ENCODE data around the gene FAT1.

DNA sequence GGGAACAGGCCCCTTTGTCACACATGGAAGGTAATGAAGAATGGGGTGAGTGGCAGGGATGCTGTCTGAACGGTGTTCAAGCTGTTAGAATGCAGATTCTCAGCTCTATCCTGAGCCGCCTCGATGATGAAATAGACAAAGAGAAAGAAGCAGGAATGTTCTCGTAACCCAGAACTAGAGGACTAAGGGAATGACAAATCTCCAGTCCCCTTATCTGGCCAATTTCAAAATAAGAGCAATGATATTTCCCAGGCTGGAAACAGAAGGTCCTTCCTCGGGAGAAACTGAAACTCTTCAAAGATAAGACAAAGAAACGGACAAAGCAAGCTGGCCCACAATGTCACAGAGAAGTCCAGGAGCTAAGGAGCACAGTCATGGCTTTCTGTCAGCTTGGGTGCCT, 138.7 kb downstream of the FAT1 start:
- TF ChIP-seq, protein P1, sequence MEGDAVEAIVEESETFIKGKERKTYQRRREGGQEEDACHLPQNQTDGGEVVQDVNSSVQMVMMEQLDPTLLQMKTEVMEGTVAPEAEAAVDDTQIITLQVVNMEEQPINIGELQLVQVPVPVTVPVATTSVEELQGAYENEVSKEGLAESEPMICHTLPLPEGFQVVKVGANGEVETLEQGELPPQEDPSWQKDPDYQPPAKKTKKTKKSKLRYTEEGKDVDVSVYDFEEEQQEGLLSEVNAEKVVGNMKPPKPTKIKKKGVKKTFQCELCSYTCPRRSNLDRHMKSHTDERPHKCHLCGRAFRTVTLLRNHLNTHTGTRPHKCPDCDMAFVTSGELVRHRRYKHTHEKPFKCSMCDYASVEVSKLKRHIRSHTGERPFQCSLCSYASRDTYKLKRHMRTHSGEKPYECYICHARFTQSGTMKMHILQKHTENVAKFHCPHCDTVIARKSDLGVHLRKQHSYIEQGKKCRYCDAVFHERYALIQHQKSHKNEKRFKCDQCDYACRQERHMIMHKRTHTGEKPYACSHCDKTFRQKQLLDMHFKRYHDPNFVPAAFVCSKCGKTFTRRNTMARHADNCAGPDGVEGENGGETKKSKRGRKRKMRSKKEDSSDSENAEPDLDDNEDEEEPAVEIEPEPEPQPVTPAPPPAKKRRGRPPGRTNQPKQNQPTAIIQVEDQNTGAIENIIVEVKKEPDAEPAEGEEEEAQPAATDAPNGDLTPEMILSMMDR (IDR thresholded peaks at IDR 0.05) = no peak
- no peak for TF ChIP-seq POLR2A (IDR thresholded peaks at IDR 0.05)

All from sigmoid colon (tissue), 3 donors.